Fibroblast of pulmonary artery (primary cell): Measurements from ENCODE around the gene SLC27A5.
"Not testable (repeated sequence)": the region's sequence is repeated elsewhere in the genome, so short reads cannot be mapped to it uniquely, and the experiment has no call there.

Source experiments
- DNase-seq: peaks from one replicate; pipeline ENCODE4 v3.0.0-alpha.2; 2010; ENCODE audit warnings: low read depth
- H3K4me3 ChIP-seq: replicated peaks from 2 replicates; pipeline ENCODE4 v1.5.1; 2011; ENCODE audit warnings: low read depth, mild to moderate bottlenecking, control low read depth, low read length, moderate library complexity
- CTCF ChIP-seq: IDR thresholded peaks from 2 replicates; pipeline ENCODE4 v1.5.1; 2011; ENCODE audit warnings: mild to moderate bottlenecking, control low read depth, low read length, inconsistent platforms; ENCODE audit errors: missing control alignments

SLC27A5 gene

DNA sequence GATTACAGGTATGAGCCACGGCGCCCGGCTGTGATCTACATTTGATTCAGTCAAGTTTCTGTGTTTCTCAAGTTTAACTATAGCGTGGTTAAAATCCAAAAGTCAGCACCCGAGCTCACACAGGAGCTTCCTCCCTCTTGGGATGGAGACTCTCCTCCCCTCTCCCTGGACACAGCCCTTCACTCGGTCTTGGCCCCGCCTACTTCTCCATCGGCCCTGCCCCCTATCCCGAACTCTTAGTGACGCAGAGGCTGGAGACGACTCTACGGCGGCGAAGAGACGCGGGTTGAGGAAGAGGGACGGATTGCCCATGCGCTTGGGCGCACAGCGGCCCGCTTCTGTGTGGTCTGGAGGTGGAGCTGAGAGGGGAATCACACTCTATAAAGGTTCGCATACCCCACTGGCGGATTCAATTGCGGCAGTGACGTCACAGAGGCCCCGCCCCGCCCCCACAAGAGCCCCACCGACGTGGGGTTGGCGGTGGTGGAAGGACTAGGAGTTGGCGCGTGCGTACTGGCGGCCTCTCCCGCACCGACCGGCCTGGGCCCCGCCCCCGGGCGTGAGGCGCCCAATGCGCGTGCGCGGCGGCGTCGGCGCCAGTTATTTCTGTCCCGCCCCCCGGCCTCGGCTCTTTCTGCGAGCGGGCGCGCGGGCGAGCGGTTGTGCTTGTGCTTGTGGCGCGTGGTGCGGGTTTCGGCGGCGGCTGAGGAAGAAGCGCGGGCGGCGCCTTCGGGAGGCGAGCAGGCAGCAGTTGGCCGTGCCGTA is 32.2 kb upstream of the SLC27A5 start, which contains the start of gene TRIM28:
Gene TRIM28 (plus strand): TSS at position 239 of the 765 bp plus-strand sequence. CDS start 694 bp downstream, outside the sequence.
- peak; percentile 99 for DNase-seq
- no peak for TF ChIP-seq CTCF
- peak within 1 kb of the TSS; percentile 91 for H3K4me3 ChIP-seq

DNA sequence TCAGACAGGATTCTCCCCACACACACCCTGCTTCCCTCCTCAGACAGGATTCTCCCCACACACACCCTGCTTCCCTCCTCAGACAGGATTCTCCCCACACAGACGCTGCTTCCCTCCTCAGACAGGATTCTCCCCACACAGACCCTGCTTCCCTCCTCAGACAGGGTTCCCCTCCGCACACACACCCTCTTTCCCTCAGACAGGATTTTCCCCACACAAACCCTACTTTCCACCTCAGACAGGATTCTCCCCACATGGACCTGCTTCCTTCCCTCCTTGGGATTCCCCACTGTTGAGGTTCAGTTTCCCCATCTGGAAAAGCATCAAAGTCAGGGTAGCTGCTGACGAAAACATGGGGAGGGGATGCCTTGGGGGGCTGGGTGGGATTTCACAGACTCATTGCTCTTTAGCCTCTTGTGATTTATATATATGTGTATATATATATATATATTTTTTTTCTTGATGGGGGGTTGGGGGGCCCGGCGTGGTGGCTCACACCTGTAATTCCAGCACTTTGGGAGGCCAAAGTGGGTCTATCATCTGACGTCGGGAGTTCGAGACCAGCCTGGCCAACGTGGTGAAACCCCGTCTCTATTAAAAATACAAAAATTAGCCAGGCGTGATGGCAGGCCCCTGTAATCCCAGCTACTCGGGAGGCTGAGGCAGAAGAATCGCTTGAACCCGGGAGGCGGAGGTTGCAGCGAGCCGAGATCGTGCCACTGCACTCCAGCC is 31.0 kb upstream of the SLC27A5 start:
- not testable (repeated sequence) for DNase-seq, H3K4me3 ChIP-seq

- DNase-seq, H3K4me3 ChIP-seq: not testable (repeated sequence)
These were observed 27.4 kb upstream of the SLC27A5 start for GRCh38 chr19:58539169-58539559.

DNA sequence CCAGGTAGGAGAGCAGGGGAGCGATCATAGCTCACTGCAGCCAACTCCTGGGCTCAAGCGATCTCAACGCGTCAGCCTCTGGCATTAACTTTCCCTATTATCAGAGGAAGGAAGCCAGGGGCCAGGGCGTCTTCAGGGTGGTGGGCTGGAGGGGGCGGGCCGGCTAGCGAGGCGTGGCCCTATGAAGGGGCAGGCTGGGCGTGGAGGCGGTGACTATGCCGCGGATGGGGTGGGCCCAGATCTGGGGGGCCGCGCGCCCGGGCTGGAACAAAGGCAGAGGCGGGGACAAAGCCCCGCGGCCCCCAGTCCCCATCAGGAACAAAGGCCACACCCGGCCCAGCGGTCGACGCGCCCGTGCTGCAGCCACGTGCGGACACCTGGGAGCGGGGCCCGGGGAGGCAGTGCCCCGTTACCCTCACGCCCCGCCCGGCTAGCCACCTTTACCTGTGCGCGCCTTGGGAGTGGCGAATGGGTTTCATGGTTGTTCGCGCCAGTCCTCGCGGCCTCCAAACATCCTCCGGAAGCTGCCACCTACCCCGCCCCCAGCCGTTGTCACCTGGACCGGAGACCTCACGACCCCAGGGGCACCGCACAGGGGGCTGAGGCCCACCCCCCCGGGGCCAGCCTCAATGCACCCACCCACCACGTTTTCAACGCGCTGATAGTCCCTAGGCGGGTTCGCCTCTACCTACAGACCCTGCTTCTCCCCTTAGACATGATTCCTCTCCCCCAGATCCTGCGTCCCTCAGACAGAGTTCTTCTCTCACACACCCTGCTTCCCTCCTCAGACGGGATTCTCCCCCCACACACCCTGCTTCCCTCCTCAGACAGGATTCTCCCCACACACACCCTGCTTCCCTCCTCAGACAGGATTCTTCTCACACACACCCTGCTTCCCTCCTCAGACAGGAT is 26.7 kb upstream of the SLC27A5 start:
- H3K4me3 ChIP-seq, result peak overlapping the region; percentile 31
- no peak for TF ChIP-seq CTCF
- peak; percentile 42 for DNase-seq

- no peak overlapping the region for H3K4me3 ChIP-seq
- no peak for TF ChIP-seq CTCF
- no peak for DNase-seq
These were observed 25.3 kb upstream of the SLC27A5 start for GRCh38 chr19:58536852-58537798.

DNA sequence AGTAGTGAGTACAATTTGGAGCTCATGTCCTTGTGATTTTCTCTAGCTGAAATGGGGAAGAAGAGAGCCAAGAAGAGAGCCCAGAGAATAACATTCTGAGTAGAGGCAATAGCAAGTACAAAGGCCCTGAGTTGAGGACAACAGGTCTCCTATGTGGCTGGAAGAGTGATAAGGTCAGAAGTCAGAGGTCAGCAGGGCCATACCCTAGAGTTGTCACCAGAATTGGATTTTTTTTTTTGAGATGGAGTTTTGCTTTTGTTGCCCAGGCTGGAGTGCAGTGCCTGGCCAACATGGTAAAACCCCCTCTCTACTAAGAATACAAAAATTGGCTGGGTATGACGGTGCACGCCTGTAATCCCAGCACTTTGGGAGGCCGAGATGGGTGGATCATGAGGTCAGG is 24.1 kb upstream of the SLC27A5 start:
- no peak overlapping the region for H3K4me3 ChIP-seq
- DNase-seq, result no peak
- no peak for TF ChIP-seq CTCF
